Measurements from ENCODE around the gene TTYH2. TPM values are rescaled to one million over a fixed set of nuclear protein-coding genes. Genes with fewer than 3 reads are reported as not detected.
A peak's percentile ranks its signal among the peaks of the same experiment; 100 is the strongest.
"Not testable (repeated sequence)": the region's sequence is repeated elsewhere in the genome, so short reads cannot be mapped to it uniquely, and the experiment has no call there.

TTYH2 gene
- total and polyA plus RNA-seq, 5 donors, result 15.5 to 30.4 (median 19.4) TPM

DNA sequence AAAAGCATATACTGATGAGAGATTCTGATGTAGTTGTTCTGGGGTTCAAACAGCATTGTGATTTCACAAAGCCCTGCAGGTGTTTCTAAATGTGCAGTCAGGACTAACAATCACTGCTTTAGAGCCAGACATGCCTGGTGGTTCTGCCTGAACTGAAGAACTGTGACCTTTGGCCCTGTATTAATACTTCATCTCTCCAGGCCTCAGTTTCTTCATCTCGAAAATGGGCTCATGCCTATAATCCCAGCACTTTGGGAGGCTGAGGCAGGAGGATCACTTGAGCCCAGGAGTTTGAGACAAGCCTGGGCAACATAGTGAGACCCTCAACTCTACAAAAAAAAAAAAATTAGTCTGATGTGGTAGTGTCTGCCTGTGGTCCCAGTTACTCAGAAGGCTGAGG lies 64.6 kb downstream of the TTYH2 start:
- WGBS, result 85% methylated on average over 1 of the region's 1 CpG
- no peak overlapping the region for H3K4me3 ChIP-seq (ENCODE audit: low read length)
- ATAC-seq (no peak), DNase-seq (no peak)
- H3K27ac ChIP-seq (ENCODE audit: low read length), result no peak overlapping the region
- H3K27me3 ChIP-seq (ENCODE audit: control insufficient read depth, insufficient read depth), result no peaks in the 10 kb centered on the region
- peaks cover 5% of the 10 kb centered on the region for H3K4me1 ChIP-seq (ENCODE audit: control insufficient read depth, insufficient read depth, low read length)
- H3K9me3 ChIP-seq (ENCODE audit: control insufficient read depth, low read length), result no peaks in the 10 kb centered on the region
- intact Hi-C loops (cut with DNase I), result no loop called here

DNA sequence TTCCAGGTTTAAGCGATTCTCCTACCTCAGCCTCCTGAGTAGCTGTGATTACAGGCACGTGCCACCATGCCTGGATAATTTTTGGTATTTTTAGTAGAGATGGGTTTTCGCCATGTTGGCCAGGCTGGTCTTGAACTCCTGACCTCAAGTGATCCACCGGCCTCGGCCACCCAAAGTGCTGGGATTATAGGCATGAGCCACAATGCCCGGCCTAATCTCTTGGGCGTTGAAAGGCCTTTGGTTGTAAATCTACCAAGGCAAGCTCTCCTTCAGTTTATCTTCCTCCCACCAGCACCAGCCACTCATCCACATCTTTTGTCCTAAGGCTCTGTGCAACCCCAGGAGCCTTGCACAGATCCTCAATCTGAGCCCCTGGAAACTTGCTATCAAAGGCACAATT lies 66.2 kb downstream of the TTYH2 start:
- H3K4me1 ChIP-seq (ENCODE audit: control insufficient read depth, insufficient read depth, low read length); ATAC-seq; intact Hi-C loops (cut with DNase I); H3K9me3 ChIP-seq (ENCODE audit: control insufficient read depth, low read length); H3K27me3 ChIP-seq (ENCODE audit: control insufficient read depth, insufficient read depth); H3K27ac ChIP-seq (ENCODE audit: low read length); H3K4me3 ChIP-seq (ENCODE audit: low read length): not testable (repeated sequence)
- DNase-seq, result peak in 1 of 3 donors; percentile 10
- WGBS, result 86% methylated on average over 7 of the region's 7 CpGs

DNA sequence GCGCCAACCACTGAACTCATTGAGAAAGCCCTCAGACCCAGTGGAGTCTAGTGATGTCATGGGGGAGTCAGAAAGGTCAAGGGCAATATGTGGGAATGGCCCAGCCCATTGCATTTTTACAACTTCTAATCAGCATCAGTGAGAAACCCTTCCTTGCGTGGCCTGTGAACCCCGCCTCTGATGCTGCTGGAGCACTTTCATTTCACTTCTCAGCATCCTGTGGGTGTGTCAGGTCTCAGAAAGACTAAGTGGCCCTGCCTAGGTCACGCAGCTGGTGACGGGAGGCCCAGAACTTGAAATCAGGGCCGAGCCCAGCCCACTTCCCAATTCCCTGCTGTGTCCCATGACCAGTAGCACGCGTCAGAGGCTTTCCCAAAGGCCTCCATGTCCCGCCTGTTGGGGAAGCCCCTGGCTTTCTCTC lies 66.7 kb downstream of the TTYH2 start:
- Histone ChIP-seq H3K4me1 (ENCODE audit: control insufficient read depth, insufficient read depth, low read length) (peaks cover 3% of the 10 kb centered on the region), H3K27ac (ENCODE audit: low read length) (no peak overlapping the region), H3K4me3 (ENCODE audit: low read length) (no peak overlapping the region), H3K9me3 (ENCODE audit: control insufficient read depth, low read length) (no peaks in the 10 kb centered on the region), H3K27me3 (ENCODE audit: control insufficient read depth, insufficient read depth) (no peaks in the 10 kb centered on the region)
- WGBS, result 67% methylated on average over 9 of the region's 9 CpGs
- DNase-seq (peak in 2 of 3 donors; percentile 61 to 71), ATAC-seq (peak in 1 of 2 donors; percentile 74)
- intact Hi-C loops (cut with DNase I), result no loop called here

- Histone ChIP-seq H3K27ac (ENCODE audit: low read length) (no peak overlapping the region), H3K4me1 (ENCODE audit: control insufficient read depth, insufficient read depth, low read length) (no peaks in the 10 kb centered on the region), H3K9me3 (ENCODE audit: control insufficient read depth, low read length) (no peaks in the 10 kb centered on the region), H3K27me3 (ENCODE audit: control insufficient read depth, insufficient read depth) (no peaks in the 10 kb centered on the region), H3K4me3 (ENCODE audit: low read length) (no peak overlapping the region)
- WGBS, result 95% methylated on average over 20 of the region's 20 CpGs
- ATAC-seq (no peak), DNase-seq (peak in 1 of 3 donors; percentile 48)
- intact Hi-C loops (cut with DNase I), result no loop called here
Measured at GRCh38 chr17:74281799-74282198, 68.4 kb downstream of the TTYH2 start.

DNA sequence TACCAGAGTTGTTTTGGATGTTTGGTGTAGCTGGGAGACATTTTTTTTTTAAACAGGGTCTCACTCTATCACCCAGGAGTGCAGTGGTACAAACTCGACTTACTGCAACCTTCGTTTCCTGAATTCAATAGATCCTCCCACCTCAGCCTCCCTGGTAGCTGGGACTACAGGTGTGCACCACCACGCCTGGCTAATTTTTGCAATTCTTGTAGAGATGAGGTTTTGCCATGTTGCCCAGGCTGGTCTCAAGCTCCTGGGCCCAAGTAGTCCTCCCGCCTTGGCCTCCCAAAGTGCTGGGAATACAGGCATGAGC lies 68.9 kb downstream of the TTYH2 start:
- WGBS, result 91% methylated on average over 4 of the region's 4 CpGs
- H3K27ac ChIP-seq (ENCODE audit: low read length); H3K4me3 ChIP-seq (ENCODE audit: low read length); H3K9me3 ChIP-seq (ENCODE audit: control insufficient read depth, low read length); DNase-seq; ATAC-seq; H3K27me3 ChIP-seq (ENCODE audit: control insufficient read depth, insufficient read depth); H3K4me1 ChIP-seq (ENCODE audit: control insufficient read depth, insufficient read depth, low read length); intact Hi-C loops (cut with DNase I): not testable (repeated sequence)

- Histone ChIP-seq H3K27me3 (ENCODE audit: control insufficient read depth, insufficient read depth) (no peaks in the 10 kb centered on the region), H3K4me1 (ENCODE audit: control insufficient read depth, insufficient read depth, low read length) (no peaks in the 10 kb centered on the region), H3K27ac (ENCODE audit: low read length) (no peak overlapping the region), H3K9me3 (ENCODE audit: control insufficient read depth, low read length) (no peaks in the 10 kb centered on the region), H3K4me3 (ENCODE audit: low read length) (no peak overlapping the region)
- WGBS, result 63% methylated on average over 9 of the region's 9 CpGs
- intact Hi-C loops (cut with DNase I), result no loop called here
- ATAC-seq (peak in 1 of 2 donors; percentile 27), DNase-seq (peak in 1 of 3 donors; percentile 5)
Measured at GRCh38 chr17:74282587-74283370, 69.4 kb downstream of the TTYH2 start.

DNA sequence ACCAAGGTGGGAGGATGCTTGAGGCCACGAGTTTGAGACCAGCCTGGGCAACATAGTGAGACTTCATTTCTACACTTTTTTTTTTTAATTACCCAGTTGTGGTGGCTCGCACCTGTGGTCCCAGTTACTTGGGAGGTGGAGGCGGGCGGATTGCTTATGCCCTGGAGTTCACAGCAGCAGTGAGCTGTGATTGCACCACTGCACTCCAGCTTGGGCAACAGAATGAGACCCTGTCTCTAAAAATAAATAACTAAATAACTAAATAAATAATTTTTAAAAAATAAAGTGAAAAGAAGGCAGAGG lies 70.0 kb downstream of the TTYH2 start:
- Histone ChIP-seq H3K4me3 (ENCODE audit: low read length) (no peak overlapping the region), H3K27me3 (ENCODE audit: control insufficient read depth, insufficient read depth) (no peaks in the 10 kb centered on the region), H3K4me1 (ENCODE audit: control insufficient read depth, insufficient read depth, low read length) (no peaks in the 10 kb centered on the region), H3K27ac (ENCODE audit: low read length) (no peak overlapping the region), H3K9me3 (ENCODE audit: control insufficient read depth, low read length) (no peaks in the 10 kb centered on the region)
- 93% methylated on average over 4 of the region's 4 CpGs for WGBS
- intact Hi-C loops (cut with DNase I), result no loop called here
- DNase-seq (peak in 1 of 3 donors; percentile 18), ATAC-seq (no peak)

GRCh38 chr17:74287031-74287602 lies 73.7 kb downstream of the TTYH2 start:
- no peaks in the 10 kb centered on the region for H3K27me3 ChIP-seq (ENCODE audit: control insufficient read depth, insufficient read depth)
- no peaks in the 10 kb centered on the region for H3K9me3 ChIP-seq (ENCODE audit: control insufficient read depth, low read length)
- intact Hi-C loops (cut with DNase I), result no loop called here
- H3K27ac ChIP-seq (ENCODE audit: low read length), result no peak overlapping the region
- H3K4me3 ChIP-seq (ENCODE audit: low read length), result no peak overlapping the region
- 84% methylated on average over 14 of the region's 14 CpGs for WGBS
- ATAC-seq (no peak), DNase-seq (peak in 1 of 3 donors; percentile 44)
- H3K4me1 ChIP-seq (ENCODE audit: control insufficient read depth, insufficient read depth, low read length), result no peaks in the 10 kb centered on the region

- intact Hi-C loops (cut with DNase I), result no loop called here
- no peak overlapping the region for H3K27ac ChIP-seq (ENCODE audit: low read length)
- ATAC-seq (no peak), DNase-seq (peak in 1 of 3 donors; percentile 10)
- WGBS, result 80% methylated on average over 5 of the region's 5 CpGs
- no peaks in the 10 kb centered on the region for H3K4me1 ChIP-seq (ENCODE audit: control insufficient read depth, insufficient read depth, low read length)
- H3K9me3 ChIP-seq (ENCODE audit: control insufficient read depth, low read length), result no peaks in the 10 kb centered on the region
- H3K27me3 ChIP-seq (ENCODE audit: control insufficient read depth, insufficient read depth), result no peaks in the 10 kb centered on the region
- H3K4me3 ChIP-seq (ENCODE audit: low read length), result no peak overlapping the region
Measured at GRCh38 chr17:74288785-74289184, 75.4 kb downstream of the TTYH2 start.

DNA sequence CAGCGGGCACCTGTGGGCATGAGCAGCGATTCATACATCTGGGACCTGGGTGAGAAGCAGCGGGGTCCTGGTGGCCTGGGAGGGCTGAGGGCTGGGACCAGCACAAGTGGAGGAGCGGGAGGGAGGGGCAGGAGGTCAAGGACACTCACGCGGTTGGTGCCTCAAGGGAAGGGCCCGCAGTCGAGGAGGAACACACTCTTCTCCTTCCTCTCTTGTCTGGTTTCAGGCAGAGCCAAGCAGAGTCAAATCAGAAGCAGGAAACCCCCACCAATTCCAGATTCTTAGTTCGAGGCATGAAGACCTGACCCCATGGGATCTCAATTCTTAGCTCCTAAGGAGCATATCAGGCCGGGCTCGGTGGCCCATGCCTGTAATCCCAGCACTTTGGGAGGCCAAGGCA lies 76.3 kb downstream of the TTYH2 start:
- no peaks in the 10 kb centered on the region for H3K9me3 ChIP-seq (ENCODE audit: control insufficient read depth, low read length)
- peak in 1 of 3 donors; percentile 66 for DNase-seq
- 69% methylated on average over 11 of the region's 11 CpGs for WGBS
- H3K27me3 ChIP-seq (ENCODE audit: control insufficient read depth, insufficient read depth), result no peaks in the 10 kb centered on the region
- no peak overlapping the region for H3K27ac ChIP-seq (ENCODE audit: low read length)
- H3K4me3 ChIP-seq (ENCODE audit: low read length), result no peak overlapping the region
- H3K4me1 ChIP-seq (ENCODE audit: control insufficient read depth, insufficient read depth, low read length), result no peaks in the 10 kb centered on the region
- intact Hi-C loops (cut with DNase I), result loop anchor here in 1 of 4 donors (10.0 kb wide), 1 partner anchor 75 kb away; the partner anchor contains the start of gene TTYH2
- ATAC-seq, result no peak

- Histone ChIP-seq H3K9me3 (ENCODE audit: control insufficient read depth, low read length) (no peaks in the 10 kb centered on the region), H3K4me1 (ENCODE audit: control insufficient read depth, insufficient read depth, low read length) (no peaks in the 10 kb centered on the region), H3K27ac (ENCODE audit: low read length) (peak overlapping the region; percentile 19), H3K4me3 (ENCODE audit: low read length) (no peak overlapping the region), H3K27me3 (ENCODE audit: control insufficient read depth, insufficient read depth) (no peaks in the 10 kb centered on the region)
- DNase-seq (peak; percentile 38 to 66 (median 60)), ATAC-seq (peak; percentile 74 to 92)
- WGBS, result 43% methylated on average over 11 of the region's 11 CpGs
- intact Hi-C loops (cut with DNase I), result loop anchor here in 1 of 4 donors (10.0 kb wide), 1 partner anchor 76 kb away; the partner anchor contains the start of gene TTYH2
Measured at GRCh38 chr17:74290340-74290739, 77.0 kb downstream of the TTYH2 start.

Measured in right cardiac atrium (tissue), 5 donors.